GM18498 (cell line): ENCODE measurements around the gene SMIM36.
"Not testable (repeated sequence)": the region's sequence is repeated elsewhere in the genome, so short reads cannot be mapped to it uniquely, and the experiment has no call there.

Experiments used
- ATAC-seq: cut with Tn5 transposase; IDR thresholded peaks from one replicate; pipeline ENCODE4 v1.9.1; 2021; ENCODE audit warnings: mild to moderate bottlenecking, moderate library complexity; ENCODE audit not compliant: unreplicated experiment

The SMIM36 gene

DNA sequence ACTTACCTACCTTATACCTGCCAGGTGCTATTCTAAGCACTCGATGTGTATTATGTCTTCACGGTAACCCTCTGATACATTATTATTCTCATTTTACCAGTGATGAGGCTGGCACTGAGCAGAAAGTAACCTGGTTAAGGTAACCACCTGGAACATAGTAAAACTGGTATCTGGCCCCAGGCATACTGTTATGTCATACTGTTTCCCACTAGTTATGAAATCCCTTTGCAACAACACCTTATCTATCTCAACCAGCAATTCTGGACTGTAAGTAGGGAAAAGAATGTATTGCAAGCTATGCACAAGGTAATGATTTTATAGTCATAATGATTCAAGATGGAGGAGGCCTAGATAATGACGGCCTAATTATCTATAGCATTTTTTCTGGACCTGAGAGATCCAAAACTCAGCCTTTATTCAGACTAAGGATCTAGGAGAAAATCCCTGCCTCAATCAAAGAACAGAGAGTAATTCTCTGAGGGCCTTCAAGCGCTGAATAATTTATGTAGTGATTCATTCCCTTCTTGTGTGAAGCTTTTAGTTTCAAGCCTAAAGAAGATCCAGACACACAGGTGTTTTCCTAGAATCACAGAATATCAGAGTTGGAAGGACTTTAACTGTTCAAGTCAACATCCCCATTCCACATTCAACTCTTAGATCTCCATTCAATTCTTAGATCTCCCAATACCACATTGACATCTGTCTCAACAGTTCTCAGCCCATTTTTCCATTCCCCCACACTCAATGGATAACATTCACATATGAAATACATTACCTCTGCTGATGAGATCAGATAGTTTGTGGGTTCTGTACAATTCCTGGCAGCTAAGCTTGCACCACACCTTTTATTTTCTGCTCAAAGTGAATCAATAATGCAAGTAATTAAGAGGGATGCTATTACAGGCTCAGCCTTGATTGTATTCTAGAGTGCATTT, 74.8 kb downstream of the SMIM36 start:
- peak; percentile 3 for ATAC-seq

DNA sequence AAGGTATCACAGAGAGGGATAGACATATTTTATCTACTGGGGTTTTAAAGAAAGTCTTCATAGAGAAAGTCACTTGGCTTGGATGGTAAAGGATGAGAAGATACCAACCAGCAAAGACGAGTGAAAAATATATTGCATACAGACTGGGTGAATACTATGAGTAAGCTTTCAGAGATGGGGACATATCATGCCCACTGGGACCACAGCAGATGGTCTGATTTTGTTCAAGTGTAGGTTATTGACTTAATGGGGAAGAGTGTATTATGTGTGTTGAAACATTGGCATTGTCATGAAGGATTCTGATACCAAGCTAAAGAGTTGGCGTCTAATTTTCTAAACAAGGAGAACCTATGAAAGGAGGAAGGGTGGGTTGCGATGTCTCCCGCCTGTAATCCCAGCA, 75.8 kb downstream of the SMIM36 start:
- ATAC-seq = no peak

DNA sequence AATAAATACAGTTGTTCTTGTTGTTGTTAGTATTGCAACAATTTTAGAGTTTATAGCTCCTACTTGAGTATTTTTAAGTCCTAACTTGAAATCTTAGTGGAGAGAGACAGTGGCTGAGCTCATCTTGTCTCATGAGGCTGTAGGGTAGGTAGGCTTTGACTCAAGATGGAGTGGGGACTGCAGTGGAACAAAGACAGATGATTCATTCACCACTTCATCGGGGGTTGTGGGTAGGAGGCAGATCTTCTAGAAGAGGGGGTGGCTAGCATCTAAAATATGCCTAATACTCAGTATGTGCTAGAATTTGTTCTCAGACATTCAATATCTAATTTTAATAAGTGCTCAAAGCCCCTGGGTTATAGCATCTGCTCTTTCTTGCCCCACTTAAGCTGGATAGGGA, 76.5 kb downstream of the SMIM36 start:
- ATAC-seq = no peak

DNA sequence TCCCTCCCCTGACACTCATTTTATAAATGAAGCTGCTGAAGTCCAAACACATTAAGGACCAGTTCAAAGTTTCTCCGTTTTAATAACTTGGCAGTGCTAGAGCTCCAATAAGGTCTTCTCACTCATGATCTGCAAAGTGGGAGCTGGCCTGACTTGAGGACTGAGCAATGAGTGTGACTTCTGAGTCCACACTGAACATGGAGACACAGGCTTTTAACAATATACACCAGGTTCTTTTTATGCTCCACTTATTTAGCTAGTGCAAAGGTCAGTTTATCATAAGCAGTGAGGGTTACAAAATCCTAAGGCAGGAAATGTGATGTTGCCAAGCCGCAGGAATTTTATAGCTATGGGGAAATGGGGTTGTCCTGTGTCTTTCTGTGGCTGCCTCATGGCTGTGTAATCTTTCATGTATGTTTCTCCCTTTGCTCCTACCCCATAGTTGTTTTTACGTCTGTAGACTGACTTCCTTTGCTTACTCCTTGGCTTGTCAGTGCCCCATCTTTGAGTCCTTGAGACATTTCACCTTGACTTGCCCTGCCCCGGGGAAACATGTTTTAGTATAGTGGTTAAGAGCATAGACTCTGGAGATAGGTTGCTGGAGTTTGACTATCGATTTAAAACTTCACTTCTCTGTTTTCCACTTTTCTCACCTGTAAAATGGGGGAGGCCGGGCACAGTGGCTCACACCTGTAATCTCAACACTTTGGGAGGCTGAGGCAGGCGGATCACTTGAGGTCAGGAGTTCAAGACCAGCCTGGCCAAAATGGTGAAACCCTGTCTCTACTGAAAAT, 77.4 kb downstream of the SMIM36 start:
- ATAC-seq = no peak

DNA sequence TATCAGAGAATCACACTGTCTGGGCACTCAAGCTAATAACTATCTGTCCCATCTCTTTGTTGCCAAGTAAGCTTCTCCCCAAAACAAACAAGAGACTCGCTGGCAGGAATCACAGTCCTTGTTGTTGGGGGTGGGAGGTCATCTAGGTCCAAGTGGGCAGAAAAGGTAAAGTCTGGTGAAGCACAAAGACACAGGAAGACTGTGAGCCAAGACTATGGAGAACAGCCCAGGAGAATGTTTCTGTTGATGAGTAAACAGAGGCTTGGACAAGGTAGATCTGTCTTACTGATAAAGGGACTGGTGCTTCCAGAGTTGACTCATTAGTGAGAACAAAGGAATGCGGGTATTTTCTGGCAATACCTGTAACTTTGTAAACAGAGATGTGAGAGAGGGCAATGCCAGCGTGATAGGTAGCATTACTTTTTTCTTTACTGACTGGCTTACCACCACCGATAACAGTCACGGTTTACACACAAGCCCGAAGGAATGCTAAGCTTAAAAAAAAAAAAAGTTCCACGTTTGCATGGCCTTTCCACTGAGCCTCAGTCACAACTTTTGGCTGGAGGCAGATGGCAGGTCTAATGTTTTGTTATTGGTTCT, 78.1 kb downstream of the SMIM36 start:
- no peak for ATAC-seq

DNA sequence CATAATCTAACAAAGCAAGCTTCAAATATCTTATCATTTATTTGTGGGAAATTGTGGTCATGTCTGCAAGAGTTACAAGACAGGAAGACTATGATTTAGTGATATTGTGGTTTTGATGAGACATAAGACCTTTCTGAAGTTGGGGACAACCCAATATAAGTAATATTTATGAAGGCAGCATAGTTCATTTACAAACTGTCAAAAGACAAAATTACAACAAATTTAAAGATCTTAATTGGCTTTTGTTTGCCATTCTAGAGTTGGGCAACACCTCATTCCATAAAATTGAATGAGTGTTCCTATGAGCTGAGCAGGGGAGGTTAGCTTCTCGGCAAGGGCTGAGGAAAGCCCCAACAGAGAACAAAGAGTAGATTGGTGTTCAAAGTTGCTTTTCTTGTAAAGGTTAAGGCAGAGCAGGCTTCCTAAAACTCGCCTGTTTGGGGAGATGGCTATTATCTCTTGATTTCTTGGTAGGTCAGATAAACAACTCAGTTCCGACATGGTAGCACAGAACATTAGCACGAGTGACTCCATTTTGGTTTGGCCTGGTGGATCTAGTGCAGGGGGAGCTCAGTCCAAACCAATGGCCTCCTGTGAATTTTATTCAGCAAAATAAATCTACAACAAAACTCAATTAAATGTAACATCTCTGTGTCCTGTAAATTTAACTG, 78.8 kb downstream of the SMIM36 start:
- ATAC-seq = no peak

DNA sequence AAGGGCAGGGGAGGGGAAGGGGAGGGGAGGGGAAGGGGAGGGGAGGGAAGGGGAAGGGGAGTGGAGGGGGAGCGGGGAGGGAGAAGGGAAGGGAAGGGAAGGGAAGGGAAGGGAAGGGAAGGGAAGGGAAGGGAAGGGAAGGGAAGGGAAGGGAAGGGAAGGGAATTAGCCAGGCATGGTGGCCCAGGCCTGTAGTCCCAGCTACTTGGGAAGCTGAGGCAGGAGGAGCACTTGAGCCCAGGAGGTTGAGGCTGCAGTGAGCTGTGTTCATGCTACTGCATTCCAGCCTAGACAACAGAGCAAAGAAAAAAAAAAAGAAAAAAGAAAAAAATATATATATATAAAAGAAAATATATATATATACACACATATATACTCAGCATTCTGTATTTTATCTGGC, 79.3 kb downstream of the SMIM36 start:
- not testable (repeated sequence) for ATAC-seq

DNA sequence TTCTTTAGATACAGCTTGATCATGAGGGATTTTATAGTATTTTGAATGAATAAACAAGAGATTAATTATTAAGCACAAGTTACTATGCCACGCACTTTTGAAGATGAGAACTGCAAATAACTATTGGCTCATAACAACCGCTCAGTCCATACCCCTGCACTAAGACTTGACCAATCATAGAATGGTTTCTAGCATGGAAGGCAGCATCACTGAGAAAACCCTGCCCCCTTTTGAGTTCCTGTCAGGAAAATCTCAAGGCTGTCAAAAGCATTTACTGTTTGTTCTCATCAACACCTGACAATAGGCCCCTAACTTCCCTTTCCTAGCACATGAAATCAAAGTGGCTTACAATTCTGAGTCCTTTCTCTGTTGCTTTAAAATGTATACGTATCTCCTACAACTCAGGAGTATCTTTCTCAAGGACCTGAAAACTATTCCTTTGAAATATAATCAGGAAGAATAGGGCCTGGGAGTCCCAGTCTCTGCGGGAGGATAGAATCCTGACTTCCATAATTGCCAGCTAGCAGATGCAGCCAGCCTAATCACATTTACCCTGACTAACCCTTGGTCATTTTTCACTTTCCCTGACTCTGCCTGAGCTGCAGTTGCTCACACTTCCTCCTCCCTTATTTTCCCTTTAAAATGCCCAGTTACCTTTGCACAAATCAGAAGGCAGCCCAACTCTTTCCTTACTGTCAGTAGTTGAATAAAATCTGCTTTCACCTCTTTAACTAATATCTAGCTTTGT, 80.5 kb downstream of the SMIM36 start:
- no peak for ATAC-seq

DNA sequence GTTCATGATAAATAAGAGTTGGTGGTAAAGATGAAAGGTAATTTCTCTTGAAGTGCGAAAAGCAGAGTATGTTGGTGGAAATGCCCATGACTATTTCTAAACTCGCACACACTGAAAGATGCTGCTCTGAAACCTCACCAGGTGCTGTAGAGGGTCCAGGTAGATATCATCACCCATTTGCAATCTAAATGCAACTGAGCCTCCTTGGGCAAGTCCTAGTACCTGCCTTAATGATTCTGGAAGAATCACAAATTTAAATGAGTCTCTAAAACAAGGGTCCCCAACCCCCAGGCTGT, 83.7 kb downstream of the SMIM36 start:
- ATAC-seq = peak; percentile 32

DNA sequence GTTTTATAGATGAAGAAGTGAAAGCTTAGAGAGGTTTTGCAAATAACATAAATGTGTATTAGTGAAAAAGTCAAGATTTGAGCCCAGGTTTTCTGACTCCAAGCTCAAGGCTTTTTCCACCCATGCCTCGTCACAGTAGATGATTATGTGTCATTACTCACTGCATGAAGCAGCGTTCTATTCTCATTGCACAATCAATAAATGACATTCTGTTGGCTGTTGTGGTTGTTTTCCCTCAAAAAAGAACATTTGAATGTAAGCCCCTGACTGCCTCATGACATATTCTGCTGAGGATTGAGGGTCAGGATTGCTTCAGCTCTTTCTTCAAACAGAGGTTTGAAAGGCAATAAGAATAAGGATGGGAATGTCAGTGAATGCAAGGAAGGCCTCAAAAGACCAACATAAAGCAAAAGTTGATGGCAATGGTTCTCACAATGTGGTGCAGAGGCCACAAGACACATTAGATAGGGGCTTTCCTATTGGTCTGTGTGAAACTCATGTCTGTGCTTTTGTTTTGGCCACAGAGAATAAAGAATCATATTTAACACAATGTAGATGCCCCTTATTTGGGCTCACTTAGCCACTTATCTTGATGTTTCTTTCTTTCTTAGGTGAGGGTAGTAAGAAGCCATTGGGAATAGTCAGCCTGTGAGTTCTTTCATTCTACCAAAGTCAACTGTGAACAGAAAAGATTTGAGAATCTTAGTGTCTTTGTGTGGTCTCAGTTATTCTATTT, 84.2 kb downstream of the SMIM36 start:
- peak; percentile 63 for ATAC-seq

DNA sequence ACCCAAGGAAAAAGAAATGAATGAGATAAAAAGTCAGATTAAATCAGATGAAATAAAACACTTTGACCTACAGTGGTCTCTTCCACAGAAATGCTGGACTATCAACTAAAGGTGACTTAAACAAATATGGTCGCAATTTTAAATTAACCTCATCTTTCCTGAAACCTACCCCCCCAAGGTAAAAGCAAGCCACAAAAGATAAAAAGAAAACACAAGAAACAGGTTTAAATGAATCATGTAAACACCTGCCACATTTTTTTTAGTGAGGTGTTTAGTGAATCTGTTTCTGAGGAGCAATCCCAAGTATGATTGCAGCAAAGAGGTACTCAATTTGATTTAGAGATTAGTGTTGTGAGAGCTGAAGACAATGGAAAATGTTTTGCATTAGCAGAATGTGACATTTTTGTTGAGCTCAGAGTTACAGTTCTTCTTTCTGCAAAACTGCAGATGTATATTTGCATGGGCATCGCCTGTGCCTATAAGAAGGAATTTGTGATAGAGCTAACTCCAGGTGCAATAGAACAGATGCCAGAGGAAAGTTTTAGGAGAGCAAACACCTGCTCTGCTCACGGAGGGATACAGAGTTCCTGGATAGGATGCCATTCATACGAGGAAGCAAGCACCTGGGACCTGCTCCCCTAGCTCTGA, 86.2 kb downstream of the SMIM36 start:
- no peak for ATAC-seq

DNA sequence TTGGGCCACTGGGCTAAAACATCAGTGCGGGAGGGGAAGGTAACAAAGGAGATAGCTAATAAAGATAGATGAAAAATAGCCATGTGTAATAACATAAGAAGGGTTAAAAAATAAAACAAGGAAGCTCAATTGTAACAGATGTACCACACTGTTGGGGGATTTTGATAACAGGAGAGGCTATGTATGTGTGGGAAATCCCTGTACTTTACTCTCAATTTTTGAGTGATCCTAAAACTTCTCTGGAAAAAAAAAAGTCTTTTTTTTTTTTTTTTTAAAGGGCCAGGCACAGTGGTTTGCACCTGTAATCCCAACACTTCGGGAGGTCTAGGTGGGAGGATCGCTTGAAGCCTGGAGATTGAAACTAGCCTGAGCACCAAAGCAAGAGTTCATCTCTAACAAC, 87.7 kb downstream of the SMIM36 start:
- ATAC-seq = no peak

DNA sequence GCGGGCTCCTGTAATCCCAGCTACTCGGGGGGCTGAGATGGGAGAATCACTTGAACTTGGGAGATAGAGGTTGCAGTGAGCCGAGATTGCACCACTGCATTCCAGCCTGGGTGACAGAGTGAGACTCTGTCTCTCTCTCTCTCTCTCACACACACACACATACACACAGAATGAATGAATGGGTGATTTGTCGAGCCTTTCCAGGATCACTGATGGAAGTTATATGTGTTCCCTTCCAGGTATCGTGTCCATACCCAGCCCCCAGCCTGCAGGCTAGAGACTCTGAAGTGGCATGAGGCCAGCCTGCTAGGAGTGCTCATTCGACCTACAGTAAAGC, 88.5 kb downstream of the SMIM36 start:
- not testable (repeated sequence) for ATAC-seq

DNA sequence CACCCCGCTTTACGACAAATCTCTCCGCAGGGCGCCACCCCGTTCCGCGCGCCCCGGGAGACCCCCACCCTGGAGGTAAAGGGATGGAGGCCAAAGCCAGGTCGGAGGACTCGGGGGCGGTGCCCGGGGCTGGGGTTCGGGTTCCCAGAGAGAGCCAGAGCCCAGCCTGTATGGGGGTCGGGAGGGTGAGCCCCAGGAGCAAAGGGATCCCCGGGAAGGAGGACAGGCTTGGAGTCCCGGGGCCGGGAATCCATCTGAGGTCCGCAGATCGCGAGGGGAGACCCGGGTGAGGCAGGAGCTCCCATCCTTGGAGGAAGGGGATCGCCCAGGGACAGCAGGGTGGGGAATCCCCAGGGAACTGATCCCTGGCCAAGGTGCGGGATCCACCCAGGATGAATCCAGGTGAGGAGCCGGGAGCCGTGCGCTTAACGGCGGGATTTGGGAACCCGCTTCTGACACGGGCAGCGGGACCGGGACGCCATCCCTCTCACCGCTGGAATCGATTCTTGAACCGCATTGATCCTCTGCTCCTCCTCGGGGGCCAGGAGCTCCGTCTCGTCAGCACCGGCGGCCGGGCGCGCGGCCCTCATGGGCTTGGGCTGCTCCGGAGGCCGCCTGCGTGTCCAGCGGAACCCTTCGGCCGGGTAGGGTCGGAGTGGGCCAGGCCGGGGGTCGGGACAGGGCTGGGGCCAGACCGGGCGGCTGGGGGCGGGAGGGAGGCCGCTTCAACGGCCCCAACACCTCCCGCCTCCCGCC, 89.9 kb downstream of the SMIM36 start, which contains the start of gene MMD:
Gene MMD (minus strand): TSS at position 657 of the 756 bp plus-strand sequence. CDS start 140 bp downstream, at position 517.
- peak; percentile 24 for ATAC-seq

DNA sequence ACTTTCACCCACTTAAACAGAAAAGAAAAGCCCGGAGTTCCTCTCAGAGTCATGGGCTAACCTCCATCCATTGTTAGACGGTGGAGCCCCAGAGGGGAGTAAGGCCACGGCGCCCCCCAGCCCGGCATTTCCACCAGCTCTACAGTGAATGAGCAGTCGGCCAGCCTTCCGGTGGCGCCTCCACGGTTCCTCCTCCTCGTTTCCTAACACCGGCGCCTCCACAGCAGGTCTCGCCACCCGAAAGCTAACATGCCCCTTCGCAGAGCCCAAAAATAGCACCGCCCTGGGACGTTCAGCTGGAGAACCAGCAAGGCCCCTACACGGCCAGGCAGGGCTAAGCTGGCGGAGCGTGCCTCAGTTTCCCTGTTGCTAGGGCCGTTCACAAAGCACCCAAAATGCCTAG, 90.5 kb downstream of the SMIM36 start:
- no peak for ATAC-seq

DNA sequence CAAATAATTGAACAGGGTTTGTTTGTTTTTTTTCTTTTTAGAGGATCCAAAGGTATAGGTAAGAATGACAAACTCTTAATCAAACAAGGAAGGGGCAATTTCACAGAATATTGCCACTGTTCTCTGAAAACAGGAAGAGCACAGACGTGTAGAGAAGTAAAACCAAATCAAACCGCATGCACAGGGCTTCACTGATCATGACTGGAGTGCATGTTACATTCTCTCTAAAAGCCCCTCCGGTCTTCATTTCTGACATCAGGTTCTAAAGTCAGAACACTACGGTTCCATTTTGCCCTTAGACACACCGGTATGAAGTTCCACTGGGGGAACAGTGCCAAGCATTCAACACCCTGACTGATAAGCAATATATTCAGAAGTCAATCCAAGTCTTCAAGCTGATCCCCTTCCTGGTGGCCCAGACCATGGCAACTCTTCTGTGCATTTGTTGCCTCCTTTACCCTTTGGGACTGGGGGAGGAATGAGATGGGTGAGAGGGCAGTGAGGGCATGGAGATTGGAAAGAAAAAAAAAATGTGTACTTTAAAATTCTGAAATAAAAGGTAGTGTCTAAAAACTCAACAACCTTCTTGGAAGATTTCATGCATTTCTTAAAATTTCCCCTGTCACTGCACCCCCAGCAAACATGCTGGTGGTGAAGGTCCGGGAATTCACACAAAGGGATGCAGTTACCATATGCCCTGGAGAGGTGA, 91.0 kb downstream of the SMIM36 start:
- peak; percentile 27 for ATAC-seq

DNA sequence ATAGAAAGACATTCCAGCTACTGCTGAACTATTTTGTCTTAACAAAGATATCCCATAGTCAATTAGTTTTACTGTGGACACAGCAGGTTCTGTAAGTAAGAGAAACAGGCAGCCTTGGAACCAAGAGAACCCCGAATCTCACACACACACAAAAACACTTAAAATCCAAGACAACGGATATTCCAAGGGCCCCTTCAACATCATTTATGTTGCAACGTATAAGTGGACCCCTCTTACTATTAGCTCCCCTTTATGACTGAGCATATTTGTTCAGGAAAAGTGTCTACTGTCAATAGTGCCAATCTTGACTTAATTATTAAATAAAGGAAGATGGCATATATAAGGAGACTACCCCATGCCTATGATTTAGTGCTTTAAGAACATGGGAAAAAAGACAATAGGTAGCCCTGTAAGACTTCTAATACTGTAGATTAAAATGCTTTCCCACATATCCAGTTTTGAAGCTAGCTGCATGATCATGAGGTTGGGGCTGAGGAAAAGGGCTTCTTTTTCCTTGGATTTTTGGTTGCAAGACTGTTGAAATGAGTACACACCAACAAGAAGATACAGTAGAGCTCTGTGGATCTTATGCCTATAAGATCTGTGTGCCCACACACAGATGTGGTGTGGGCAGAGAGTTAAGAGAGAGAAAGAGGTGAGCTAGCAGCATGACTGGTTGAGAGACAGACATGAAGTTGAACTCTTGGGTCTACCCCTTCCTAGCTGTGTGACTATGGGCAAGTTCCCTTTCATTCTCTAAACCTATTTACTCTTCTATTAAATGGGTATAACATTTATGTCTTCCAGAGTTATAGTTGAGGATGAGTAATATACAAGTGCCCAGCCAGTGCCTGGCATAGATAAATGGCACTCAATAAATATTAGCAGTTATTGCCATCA, 92.6 kb downstream of the SMIM36 start:
- no peak for ATAC-seq
